DOHH2 (cell line): ENCODE data around the gene CDK14.

Source experiments
- H3F3A ChIP-seq: fragments of 200-600 bp; sonication (generic), shearing (Covaris generic); 2 replicates; pipeline ENCODE4 v1.6.0; 2016; ENCODE audit warnings: antibody characterized with exemption, mild to moderate bottlenecking; ENCODE audit not compliant: control insufficient read depth, insufficient read depth
- H3K27ac ChIP-seq: fragments of 200-600 bp; sonication (generic); 2 replicates; pipeline ENCODE4 v1.5.1; 2014; ENCODE audit warnings: low read depth, mild to moderate bottlenecking, low read length, moderate library complexity
- H3K27me3 ChIP-seq: fragments of 200-600 bp; sonication (generic); 2 replicates; pipeline ENCODE4 v1.6.1; 2014; ENCODE audit warnings: mild to moderate bottlenecking, low read length, mixed read lengths; ENCODE audit not compliant: control insufficient read depth
- H3K36me3 ChIP-seq: fragments of 200-600 bp; sonication (generic); 2 replicates; pipeline ENCODE4 v1.6.1; 2014; ENCODE audit warnings: mild to moderate bottlenecking, low read length, moderate library complexity, mixed read lengths; ENCODE audit not compliant: control insufficient read depth
- H3K4me1 ChIP-seq: fragments of 200-600 bp; sonication (generic); 2 replicates; pipeline ENCODE4 v1.6.1; 2014; ENCODE audit warnings: mild to moderate bottlenecking, low read length, mixed read lengths; ENCODE audit not compliant: control insufficient read depth
- H3K4me2 ChIP-seq: fragments of 200-600 bp; sonication (generic); 2 replicates; pipeline ENCODE4 v1.6.0; 2014; ENCODE audit warnings: mild to moderate bottlenecking, low read length, moderate library complexity
- H3K4me3 ChIP-seq: fragments of 200-600 bp; sonication (generic); 2 replicates; pipeline ENCODE4 v1.5.1; 2014; ENCODE audit warnings: mild to moderate bottlenecking, low read length, mixed read lengths
- H3K79me2 ChIP-seq: fragments of 200-600 bp; sonication (generic); 2 replicates; pipeline ENCODE4 v1.6.1; 2014; ENCODE audit warnings: mild to moderate bottlenecking, low read length, mixed read lengths; ENCODE audit not compliant: control insufficient read depth
- H3K9me2 ChIP-seq: fragments of 200-600 bp; sonication (generic); replicated peaks from 2 replicates; pipeline ENCODE4 v1.6.1; 2014; ENCODE audit warnings: mild to moderate bottlenecking, low read length, mixed read lengths; ENCODE audit not compliant: control insufficient read depth
- H3K9me3 ChIP-seq: fragments of 200-600 bp; sonication (generic); 2 replicates; pipeline ENCODE4 v1.6.1; 2014; ENCODE audit warnings: antibody characterized with exemption, low read length, mixed read lengths; ENCODE audit not compliant: control insufficient read depth, insufficient read depth
- H4K20me1 ChIP-seq: fragments of 200-600 bp; sonication (generic); 2 replicates; pipeline ENCODE4 v1.6.0; 2014; ENCODE audit warnings: low read depth, mild to moderate bottlenecking, antibody characterized with exemption, low read length, moderate library complexity; ENCODE audit not compliant: control insufficient read depth, insufficient read depth
- CTCF ChIP-seq: fragments of 200-600 bp; sonication (generic); IDR thresholded peaks from one replicate; pipeline ENCODE4 v1.5.1; 2014; ENCODE audit warnings: antibody characterized with exemption, mild to moderate bottlenecking, low read depth, low read length; ENCODE audit not compliant: poor library complexity, severe bottlenecking
- EZH2phosphoT487 ChIP-seq: fragments of 200-600 bp; sonication (generic); IDR thresholded peaks from 2 replicates; pipeline ENCODE4 v1.6.1; 2017; ENCODE audit warnings: borderline replicate concordance, mild to moderate bottlenecking, antibody characterized with exemption, low read length, moderate library complexity, mixed read lengths

Gene CDK14

GRCh38 chr7:90877201-90877600 is 281.1 kb downstream of the CDK14 start:
- no peak overlapping the region for H3K4me3 ChIP-seq
- H3K9me3 ChIP-seq: no peaks in the 10 kb centered on the region
- no peaks in the 10 kb centered on the region; the same call in 1 of the 2 replicates for H3K79me2 ChIP-seq
- no peak overlapping the region for H3K4me2 ChIP-seq
- no peaks in the 10 kb centered on the region for H3K27me3 ChIP-seq
- no peak overlapping the region for H3K27ac ChIP-seq
- H3K36me3 ChIP-seq: peaks cover 48% of the 10 kb centered on the region
- TF ChIP-seq CTCF (no peak), EZH2phosphoT487 (no peak)
- no peaks in the 10 kb centered on the region for H4K20me1 ChIP-seq
- no peaks in the 10 kb centered on the region for H3K9me2 ChIP-seq
- H3F3A ChIP-seq: no peaks in the 10 kb centered on the region
- H3K4me1 ChIP-seq: no peaks in the 10 kb centered on the region

GRCh38 chr7:90879924-90880323 is 283.8 kb downstream of the CDK14 start:
- no peak overlapping the region for H3K27ac ChIP-seq
- H4K20me1 ChIP-seq: no peaks in the 10 kb centered on the region

GRCh38 chr7:90886416-90886815 is 290.3 kb downstream of the CDK14 start:
- H3K4me3 ChIP-seq: no peak overlapping the region
- H3K27ac ChIP-seq: no peak overlapping the region
- H3K79me2 ChIP-seq: no peaks in the 10 kb centered on the region
- H3K4me1 ChIP-seq: no peaks in the 10 kb centered on the region
- H4K20me1 ChIP-seq: no peaks in the 10 kb centered on the region
- H3K36me3 ChIP-seq: peaks cover 8% of the 10 kb centered on the region; the same call in 1 of the 2 replicates
- no peak overlapping the region for H3K4me2 ChIP-seq
- no peaks in the 10 kb centered on the region for H3K9me2 ChIP-seq
- H3K9me3 ChIP-seq: no peaks in the 10 kb centered on the region
- no peaks in the 10 kb centered on the region for H3K27me3 ChIP-seq
- TF ChIP-seq CTCF (no peak), EZH2phosphoT487 (no peak)
- no peaks in the 10 kb centered on the region for H3F3A ChIP-seq

More at GRCh38 chr7:90879924-90880323, 283.8 kb downstream of the CDK14 start:
- Histone ChIP-seq H3K27me3 (no peaks in the 10 kb centered on the region), H3K36me3 (peaks cover 47% of the 10 kb centered on the region), H3K9me3 (no peaks in the 10 kb centered on the region), H3K79me2 (no peaks in the 10 kb centered on the region; the same call in 1 of the 2 replicates), H3K9me2 (no peaks in the 10 kb centered on the region), H3K4me2 (no peak overlapping the region), H3F3A (no peaks in the 10 kb centered on the region), H3K4me3 (no peak overlapping the region), H3K4me1 (no peaks in the 10 kb centered on the region)
- TF ChIP-seq CTCF (no peak), EZH2phosphoT487 (no peak)

GRCh38 chr7:90889210-90889609 is 293.1 kb downstream of the CDK14 start:
- H3K27ac ChIP-seq: no peak overlapping the region
- H3K9me2 ChIP-seq: no peaks in the 10 kb centered on the region
- TF ChIP-seq CTCF (no peak), EZH2phosphoT487 (no peak)
- H3F3A ChIP-seq: no peaks in the 10 kb centered on the region
- no peaks in the 10 kb centered on the region for H3K27me3 ChIP-seq
- peaks cover 14% of the 10 kb centered on the region for H3K36me3 ChIP-seq
- H3K4me2 ChIP-seq: no peak overlapping the region
- H3K4me1 ChIP-seq: peaks cover 5% of the 10 kb centered on the region
- no peaks in the 10 kb centered on the region for H3K79me2 ChIP-seq
- H3K9me3 ChIP-seq: no peaks in the 10 kb centered on the region
- H3K4me3 ChIP-seq: no peak overlapping the region
- H4K20me1 ChIP-seq: no peaks in the 10 kb centered on the region
